ENCODE results near the gene GAREM2.

GAREM2 gene

DNA sequence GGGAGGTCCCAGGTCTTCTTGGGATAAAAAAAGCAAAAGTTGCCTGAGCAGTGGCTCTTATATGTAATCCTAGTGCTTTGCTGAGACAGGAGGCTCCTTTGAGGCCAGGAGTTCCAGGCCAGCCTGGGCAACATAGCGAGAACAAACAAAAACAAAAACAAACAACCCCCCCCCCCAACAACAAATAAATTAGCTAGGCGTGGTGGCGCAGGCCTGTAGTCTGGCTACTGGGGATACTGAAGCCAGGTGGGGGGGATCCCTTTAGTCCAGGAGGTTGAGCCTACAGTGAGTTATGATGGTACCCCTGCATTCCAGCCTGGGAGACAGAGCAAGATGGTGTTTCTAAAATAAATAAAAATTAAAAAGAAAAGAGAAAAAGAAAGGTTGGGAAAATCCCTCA is 5.4 kb downstream of the GAREM2 start:
- H3K9me2 ChIP-seq (ENCODE audit: low read depth, low read length): no peaks in the 10 kb centered on the region
- no peaks in the 10 kb centered on the region for H3F3A ChIP-seq (ENCODE audit: insufficient read depth, low read length)
- no peaks in the 10 kb centered on the region for H3K79me2 ChIP-seq (ENCODE audit: insufficient read depth, low read length)
- H3K9ac ChIP-seq (ENCODE audit: low read length): no peak overlapping the region
- no peaks in the 10 kb centered on the region for H3K9me3 ChIP-seq (ENCODE audit: low read length)
- H3K27ac ChIP-seq (ENCODE audit: low read depth, low read length, poor library complexity, severe bottlenecking): no peak overlapping the region
- no peaks in the 10 kb centered on the region for H3K36me3 ChIP-seq (ENCODE audit: insufficient read depth, low read length)
- H2AFZ ChIP-seq (ENCODE audit: low read length): no peak overlapping the region
- TF ChIP-seq, protein P1, sequence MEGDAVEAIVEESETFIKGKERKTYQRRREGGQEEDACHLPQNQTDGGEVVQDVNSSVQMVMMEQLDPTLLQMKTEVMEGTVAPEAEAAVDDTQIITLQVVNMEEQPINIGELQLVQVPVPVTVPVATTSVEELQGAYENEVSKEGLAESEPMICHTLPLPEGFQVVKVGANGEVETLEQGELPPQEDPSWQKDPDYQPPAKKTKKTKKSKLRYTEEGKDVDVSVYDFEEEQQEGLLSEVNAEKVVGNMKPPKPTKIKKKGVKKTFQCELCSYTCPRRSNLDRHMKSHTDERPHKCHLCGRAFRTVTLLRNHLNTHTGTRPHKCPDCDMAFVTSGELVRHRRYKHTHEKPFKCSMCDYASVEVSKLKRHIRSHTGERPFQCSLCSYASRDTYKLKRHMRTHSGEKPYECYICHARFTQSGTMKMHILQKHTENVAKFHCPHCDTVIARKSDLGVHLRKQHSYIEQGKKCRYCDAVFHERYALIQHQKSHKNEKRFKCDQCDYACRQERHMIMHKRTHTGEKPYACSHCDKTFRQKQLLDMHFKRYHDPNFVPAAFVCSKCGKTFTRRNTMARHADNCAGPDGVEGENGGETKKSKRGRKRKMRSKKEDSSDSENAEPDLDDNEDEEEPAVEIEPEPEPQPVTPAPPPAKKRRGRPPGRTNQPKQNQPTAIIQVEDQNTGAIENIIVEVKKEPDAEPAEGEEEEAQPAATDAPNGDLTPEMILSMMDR (IDR thresholded peaks at IDR 0.05; ENCODE audit: low read length): no peak
- TF ChIP-seq EZH2 (IDR thresholded peaks at IDR 0.05; ENCODE audit: borderline replicate concordance, low read length): no peak
- H4K20me1 ChIP-seq (ENCODE audit: insufficient read depth, low read length): no peaks in the 10 kb centered on the region
- peak overlapping the region; percentile 65 for H3K4me2 ChIP-seq (ENCODE audit: low read length)
- peak overlapping the region; percentile 54 for H3K4me3 ChIP-seq (ENCODE audit: low read depth, low read length, poor library complexity, severe bottlenecking)
- H3K4me1 ChIP-seq (ENCODE audit: insufficient read depth, low read length, severe bottlenecking): peaks cover 10% of the 10 kb centered on the region
- 0 out of 2 replicates have a peak, but pooled peaks cover 6% of the 10 kb centered on the region for H3K27me3 ChIP-seq (ENCODE audit: insufficient read depth, low read length)

- 0 out of 2 replicates have a peak, but pooled peaks cover 3% of the 10 kb centered on the region for H3K27me3 ChIP-seq (ENCODE audit: insufficient read depth, low read length)
Measured at GRCh38 chr2:26178746-26179436, 6.0 kb downstream of the GAREM2 start.

GRCh38 chr2:26179446-26179913 is 6.6 kb downstream of the GAREM2 start:
- H3K27me3 ChIP-seq (ENCODE audit: insufficient read depth, low read length): no peaks in the 10 kb centered on the region
- no peak for TF ChIP-seq EZH2 (IDR thresholded peaks at IDR 0.05; ENCODE audit: borderline replicate concordance, low read length)
- TF ChIP-seq, protein P1 (IDR thresholded peaks at IDR 0.05; ENCODE audit: low read length): no peak
- peak overlapping the region; percentile 54 for H3K4me3 ChIP-seq (ENCODE audit: low read depth, low read length, poor library complexity, severe bottlenecking)
- H3K9ac ChIP-seq (ENCODE audit: low read length): no peak overlapping the region
- no peaks in the 10 kb centered on the region for H3K79me2 ChIP-seq (ENCODE audit: insufficient read depth, low read length)
- no peak overlapping the region for H2AFZ ChIP-seq (ENCODE audit: low read length)
- peak overlapping the region; percentile 65 for H3K4me2 ChIP-seq (ENCODE audit: low read length)
- H4K20me1 ChIP-seq (ENCODE audit: insufficient read depth, low read length): no peaks in the 10 kb centered on the region
- H3F3A ChIP-seq (ENCODE audit: insufficient read depth, low read length): no peaks in the 10 kb centered on the region
- no peaks in the 10 kb centered on the region for H3K36me3 ChIP-seq (ENCODE audit: insufficient read depth, low read length)
- H3K4me1 ChIP-seq (ENCODE audit: insufficient read depth, low read length, severe bottlenecking): peaks cover 12% of the 10 kb centered on the region
- H3K9me3 ChIP-seq (ENCODE audit: low read length): no peaks in the 10 kb centered on the region
- H3K9me2 ChIP-seq (ENCODE audit: low read depth, low read length): no peaks in the 10 kb centered on the region
- H3K27ac ChIP-seq (ENCODE audit: low read depth, low read length, poor library complexity, severe bottlenecking): no peak overlapping the region

More at GRCh38 chr2:26178746-26179436, 6.0 kb downstream of the GAREM2 start:
- TF ChIP-seq, protein P1 (IDR thresholded peaks at IDR 0.05; ENCODE audit: low read length): no peak
- no peak for TF ChIP-seq EZH2 (IDR thresholded peaks at IDR 0.05; ENCODE audit: borderline replicate concordance, low read length)
- Histone ChIP-seq H2AFZ (ENCODE audit: low read length) (no peak overlapping the region), H3K9me3 (ENCODE audit: low read length) (no peaks in the 10 kb centered on the region), H3K9ac (ENCODE audit: low read length) (peak overlapping the region; percentile 6; the same call in 1 of the 2 replicates), H3K79me2 (ENCODE audit: insufficient read depth, low read length) (no peaks in the 10 kb centered on the region), H3K4me1 (ENCODE audit: insufficient read depth, low read length, severe bottlenecking) (peaks cover 10% of the 10 kb centered on the region), H3K4me2 (ENCODE audit: low read length) (peak overlapping the region; percentile 65), H3F3A (ENCODE audit: insufficient read depth, low read length) (no peaks in the 10 kb centered on the region), H3K36me3 (ENCODE audit: insufficient read depth, low read length) (no peaks in the 10 kb centered on the region), H3K27ac (ENCODE audit: low read depth, low read length, poor library complexity, severe bottlenecking) (no peak overlapping the region), H4K20me1 (ENCODE audit: insufficient read depth, low read length) (no peaks in the 10 kb centered on the region), H3K9me2 (ENCODE audit: low read depth, low read length) (no peaks in the 10 kb centered on the region), H3K4me3 (ENCODE audit: low read depth, low read length, poor library complexity, severe bottlenecking) (peak overlapping the region; percentile 54)
